ENCODE measurements around the gene HTR6.

HTR6 gene

DNA sequence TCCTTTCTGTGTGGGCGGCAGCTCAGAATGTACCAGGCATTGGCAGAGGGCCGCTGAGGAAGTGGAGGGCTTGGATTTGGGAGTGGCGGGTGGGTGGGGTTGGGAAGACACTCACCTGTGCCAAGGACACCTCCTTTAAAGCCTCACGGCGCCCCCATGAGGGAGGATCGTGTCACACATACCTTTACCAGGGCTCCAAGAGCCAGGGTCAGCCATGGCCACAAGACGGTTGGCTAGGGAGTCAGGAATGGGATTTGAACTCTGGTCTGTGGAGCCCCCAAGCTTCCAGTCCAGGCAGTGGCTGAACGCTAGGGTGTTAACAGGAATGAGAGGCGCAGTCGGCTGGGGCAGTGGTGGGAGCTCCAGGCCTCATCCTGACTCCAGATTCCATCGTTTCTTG, 16.0 kb upstream of the HTR6 start:
- H3K9ac ChIP-seq (ENCODE audit: low read length), result no peak overlapping the region
- H3K4me3 ChIP-seq (ENCODE audit: low read length), result no peak overlapping the region
- peaks cover 30% of the 10 kb centered on the region for H3K27me3 ChIP-seq (ENCODE audit: control insufficient read depth, insufficient read depth, low read length)
- H3K27ac ChIP-seq (ENCODE audit: low read length), result no peak overlapping the region
- H3K9me3 ChIP-seq (ENCODE audit: control insufficient read depth, low read depth, low read length), result no peaks in the 10 kb centered on the region
- H3K36me3 ChIP-seq (ENCODE audit: control insufficient read depth, low read depth, low read length), result no peaks in the 10 kb centered on the region
- no peaks in the 10 kb centered on the region for H3K4me1 ChIP-seq (ENCODE audit: control insufficient read depth, low read depth, low read length)

- H3K9me3 ChIP-seq (ENCODE audit: control insufficient read depth, low read depth, low read length), result no peaks in the 10 kb centered on the region
- H3K4me3 ChIP-seq (ENCODE audit: low read length), result no peak overlapping the region
- peaks cover 5% of the 10 kb centered on the region for H3K4me1 ChIP-seq (ENCODE audit: control insufficient read depth, low read depth, low read length)
- no peak overlapping the region for H3K27ac ChIP-seq (ENCODE audit: low read length)
- no peak overlapping the region for H3K9ac ChIP-seq (ENCODE audit: low read length)
- peaks cover 16% of the 10 kb centered on the region for H3K27me3 ChIP-seq (ENCODE audit: control insufficient read depth, insufficient read depth, low read length)
- no peaks in the 10 kb centered on the region for H3K36me3 ChIP-seq (ENCODE audit: control insufficient read depth, low read depth, low read length)
Observed at GRCh38 chr1:19650416-19651140, 14.1 kb upstream of the HTR6 start.

GRCh38 chr1:19651141-19651737, 13.4 kb upstream of the HTR6 start:
- Histone ChIP-seq H3K27ac (ENCODE audit: low read length) (no peak overlapping the region), H3K4me1 (ENCODE audit: control insufficient read depth, low read depth, low read length) (peaks cover 5% of the 10 kb centered on the region), H3K36me3 (ENCODE audit: control insufficient read depth, low read depth, low read length) (no peaks in the 10 kb centered on the region), H3K4me3 (ENCODE audit: low read length) (no peak overlapping the region), H3K9ac (ENCODE audit: low read length) (no peak overlapping the region), H3K9me3 (ENCODE audit: control insufficient read depth, low read depth, low read length) (no peaks in the 10 kb centered on the region), H3K27me3 (ENCODE audit: control insufficient read depth, insufficient read depth, low read length) (peaks cover 10% of the 10 kb centered on the region)

- Histone ChIP-seq H3K36me3 (ENCODE audit: control insufficient read depth, low read depth, low read length) (no peaks in the 10 kb centered on the region), H3K9me3 (ENCODE audit: control insufficient read depth, low read depth, low read length) (no peaks in the 10 kb centered on the region), H3K27me3 (ENCODE audit: control insufficient read depth, insufficient read depth, low read length) (no peaks in the 10 kb centered on the region), H3K4me1 (ENCODE audit: control insufficient read depth, low read depth, low read length) (peaks cover 5% of the 10 kb centered on the region), H3K4me3 (ENCODE audit: low read length) (no peak overlapping the region), H3K27ac (ENCODE audit: low read length) (no peak overlapping the region), H3K9ac (ENCODE audit: low read length) (no peak overlapping the region)
Observed at GRCh38 chr1:19654386-19654785, 10.3 kb upstream of the HTR6 start.

GRCh38 chr1:19654886-19655717, 9.6 kb upstream of the HTR6 start:
- H3K27me3 ChIP-seq (ENCODE audit: control insufficient read depth, insufficient read depth, low read length), result no peaks in the 10 kb centered on the region
- H3K36me3 ChIP-seq (ENCODE audit: control insufficient read depth, low read depth, low read length), result no peaks in the 10 kb centered on the region
- H3K9me3 ChIP-seq (ENCODE audit: control insufficient read depth, low read depth, low read length), result no peaks in the 10 kb centered on the region
- peaks cover 5% of the 10 kb centered on the region for H3K4me1 ChIP-seq (ENCODE audit: control insufficient read depth, low read depth, low read length)
- no peak overlapping the region for H3K4me3 ChIP-seq (ENCODE audit: low read length)
- no peak overlapping the region for H3K9ac ChIP-seq (ENCODE audit: low read length)
- H3K27ac ChIP-seq (ENCODE audit: low read length), result no peak overlapping the region

DNA sequence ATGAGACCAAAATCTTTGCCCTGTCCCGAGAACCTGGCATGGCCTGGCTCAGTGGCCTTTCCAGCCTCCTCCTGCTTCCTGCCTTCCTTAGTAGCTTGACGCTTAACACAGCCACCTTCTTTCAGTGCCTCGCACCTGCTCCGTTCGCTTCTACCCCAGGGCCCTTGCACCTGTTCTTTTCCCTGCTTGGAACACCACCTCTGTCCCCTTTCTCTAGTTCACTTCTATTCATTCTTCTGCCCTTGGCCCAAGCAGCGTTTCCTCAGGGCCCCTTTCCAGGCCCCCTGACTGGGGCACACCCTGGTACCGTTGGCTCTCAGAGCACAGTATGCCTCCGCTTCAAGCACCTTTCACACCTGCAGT, 9.0 kb upstream of the HTR6 start:
- no peaks in the 10 kb centered on the region for H3K27me3 ChIP-seq (ENCODE audit: control insufficient read depth, insufficient read depth, low read length)
- no peak overlapping the region for H3K9ac ChIP-seq (ENCODE audit: low read length)
- no peaks in the 10 kb centered on the region for H3K9me3 ChIP-seq (ENCODE audit: control insufficient read depth, low read depth, low read length)
- H3K4me3 ChIP-seq (ENCODE audit: low read length), result no peak overlapping the region
- no peak overlapping the region for H3K27ac ChIP-seq (ENCODE audit: low read length)
- H3K36me3 ChIP-seq (ENCODE audit: control insufficient read depth, low read depth, low read length), result no peaks in the 10 kb centered on the region
- H3K4me1 ChIP-seq (ENCODE audit: control insufficient read depth, low read depth, low read length), result peaks cover 5% of the 10 kb centered on the region

DNA sequence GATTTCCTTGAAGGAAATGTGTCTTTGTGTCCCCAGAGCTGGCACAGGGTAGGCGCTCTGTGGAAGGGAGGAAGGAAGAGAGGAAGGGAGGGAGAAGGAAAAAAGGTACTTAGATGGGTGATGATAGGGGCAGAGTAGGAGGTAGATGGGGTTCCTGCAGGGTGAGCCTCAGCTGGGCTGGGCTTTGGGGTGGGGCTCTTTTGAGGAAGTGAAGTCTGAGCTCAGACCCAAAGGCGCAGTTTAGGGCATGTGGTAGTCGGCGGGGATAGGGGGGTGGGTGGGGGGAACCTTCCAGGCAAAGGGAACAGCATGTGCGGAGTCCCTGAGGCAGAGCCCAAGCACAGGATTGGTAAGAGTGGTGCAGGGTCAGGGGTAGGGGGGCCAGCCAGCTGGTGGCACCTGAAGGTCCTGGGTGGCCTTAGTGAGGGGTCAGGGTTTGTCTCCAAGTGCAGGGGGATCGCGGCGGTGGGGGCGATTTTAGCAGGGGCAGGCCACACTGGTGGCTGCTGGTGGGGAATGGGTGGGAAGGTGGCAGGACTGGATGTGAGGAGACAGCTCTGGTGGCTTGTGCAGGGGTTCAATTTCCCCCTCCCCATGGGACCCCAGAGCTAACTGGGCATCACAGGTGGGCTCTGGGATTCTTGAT, 8.4 kb upstream of the HTR6 start:
- H3K9ac ChIP-seq (ENCODE audit: low read length), result no peak overlapping the region
- H3K27me3 ChIP-seq (ENCODE audit: control insufficient read depth, insufficient read depth, low read length), result no peaks in the 10 kb centered on the region
- H3K36me3 ChIP-seq (ENCODE audit: control insufficient read depth, low read depth, low read length), result no peaks in the 10 kb centered on the region
- H3K9me3 ChIP-seq (ENCODE audit: control insufficient read depth, low read depth, low read length), result no peaks in the 10 kb centered on the region
- H3K4me3 ChIP-seq (ENCODE audit: low read length), result no peak overlapping the region
- no peak overlapping the region for H3K27ac ChIP-seq (ENCODE audit: low read length)
- peaks cover 5% of the 10 kb centered on the region for H3K4me1 ChIP-seq (ENCODE audit: control insufficient read depth, low read depth, low read length)

DNA sequence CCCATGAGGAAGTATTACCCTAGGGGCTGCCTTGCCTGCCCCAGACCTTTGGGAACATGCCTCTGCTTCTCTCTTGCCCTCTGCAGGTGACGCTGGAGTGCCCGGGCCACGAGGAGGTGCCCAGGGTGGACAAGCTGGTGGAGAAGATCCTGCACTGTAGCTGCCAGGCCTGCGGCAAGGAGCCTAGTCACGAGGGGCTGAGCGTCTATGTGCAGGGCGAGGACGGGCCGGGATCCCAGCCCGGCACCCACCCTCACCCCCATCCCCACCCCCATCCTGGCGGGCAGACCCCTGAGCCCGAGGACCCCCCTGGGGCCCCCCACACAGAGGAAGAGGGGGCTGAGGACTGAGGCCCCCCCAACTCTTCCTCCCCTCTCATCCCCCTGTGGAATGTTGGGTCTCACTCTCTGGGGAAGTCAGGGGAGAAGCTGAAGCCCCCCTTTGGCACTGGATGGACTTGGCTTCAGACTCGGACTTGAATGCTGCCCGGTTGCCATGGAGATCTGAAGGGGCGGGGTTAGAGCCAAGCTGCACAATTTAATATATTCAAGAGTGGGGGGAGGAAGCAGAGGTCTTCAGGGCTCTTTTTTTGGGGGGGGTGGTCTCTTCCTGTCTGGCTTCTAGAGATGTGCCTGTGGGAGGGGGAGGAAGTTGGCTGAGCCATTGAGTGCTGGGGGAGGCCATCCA, 7.8 kb upstream of the HTR6 start:
- no peaks in the 10 kb centered on the region for H3K36me3 ChIP-seq (ENCODE audit: control insufficient read depth, low read depth, low read length)
- H3K27ac ChIP-seq (ENCODE audit: low read length), result no peak overlapping the region
- no peak overlapping the region for H3K4me3 ChIP-seq (ENCODE audit: low read length)
- H3K9ac ChIP-seq (ENCODE audit: low read length), result no peak overlapping the region
- peaks cover 5% of the 10 kb centered on the region for H3K4me1 ChIP-seq (ENCODE audit: control insufficient read depth, low read depth, low read length)
- H3K9me3 ChIP-seq (ENCODE audit: control insufficient read depth, low read depth, low read length), result no peaks in the 10 kb centered on the region
- no peaks in the 10 kb centered on the region for H3K27me3 ChIP-seq (ENCODE audit: control insufficient read depth, insufficient read depth, low read length)

DNA sequence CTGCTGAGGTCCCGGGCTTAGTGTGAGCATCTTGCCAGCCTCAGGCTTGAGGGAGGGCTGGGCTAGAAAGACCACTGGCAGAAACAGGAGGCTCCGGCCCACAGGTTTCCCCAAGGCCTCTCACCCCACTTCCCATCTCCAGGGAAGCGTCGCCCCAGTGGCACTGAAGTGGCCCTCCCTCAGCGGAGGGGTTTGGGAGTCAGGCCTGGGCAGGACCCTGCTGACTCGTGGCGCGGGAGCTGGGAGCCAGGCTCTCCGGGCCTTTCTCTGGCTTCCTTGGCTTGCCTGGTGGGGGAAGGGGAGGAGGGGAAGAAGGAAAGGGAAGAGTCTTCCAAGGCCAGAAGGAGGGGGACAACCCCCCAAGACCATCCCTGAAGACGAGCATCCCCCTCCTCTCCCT, 7.2 kb upstream of the HTR6 start:
- Histone ChIP-seq H3K4me3 (ENCODE audit: low read length) (no peak overlapping the region), H3K4me1 (ENCODE audit: control insufficient read depth, low read depth, low read length) (peaks cover 5% of the 10 kb centered on the region), H3K27ac (ENCODE audit: low read length) (no peak overlapping the region)

DNA sequence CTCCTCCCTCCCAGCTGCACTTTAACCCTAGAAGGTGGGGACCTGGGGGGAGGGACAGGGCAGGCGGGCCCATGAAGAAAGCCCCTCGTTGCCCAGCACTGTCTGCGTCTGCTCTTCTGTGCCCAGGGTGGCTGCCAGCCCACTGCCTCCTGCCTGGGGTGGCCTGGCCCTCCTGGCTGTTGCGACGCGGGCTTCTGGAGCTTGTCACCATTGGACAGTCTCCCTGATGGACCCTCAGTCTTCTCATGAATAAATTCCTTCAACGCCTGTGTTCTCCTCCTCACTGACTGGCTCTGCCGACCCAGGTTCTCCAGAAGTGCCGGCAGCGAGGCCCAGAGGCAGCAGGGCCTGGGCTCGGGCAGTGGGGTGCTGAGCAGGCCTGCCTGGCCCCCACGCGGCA, 6.5 kb upstream of the HTR6 start:
- H3K27ac ChIP-seq (ENCODE audit: low read length), result no peak overlapping the region
- H3K27me3 ChIP-seq (ENCODE audit: control insufficient read depth, insufficient read depth, low read length), result peaks cover 5% of the 10 kb centered on the region
- peaks cover 5% of the 10 kb centered on the region for H3K4me1 ChIP-seq (ENCODE audit: control insufficient read depth, low read depth, low read length)
- no peak overlapping the region for H3K4me3 ChIP-seq (ENCODE audit: low read length)
- H3K36me3 ChIP-seq (ENCODE audit: control insufficient read depth, low read depth, low read length), result no peaks in the 10 kb centered on the region
- H3K9ac ChIP-seq (ENCODE audit: low read length), result no peak overlapping the region
- H3K9me3 ChIP-seq (ENCODE audit: control insufficient read depth, low read depth, low read length), result no peaks in the 10 kb centered on the region

More for the DNA sequence above, 7.2 kb upstream of the HTR6 start:
- H3K27me3 ChIP-seq (ENCODE audit: control insufficient read depth, insufficient read depth, low read length), result no peaks in the 10 kb centered on the region
- no peaks in the 10 kb centered on the region for H3K36me3 ChIP-seq (ENCODE audit: control insufficient read depth, low read depth, low read length)
- no peak overlapping the region for H3K9ac ChIP-seq (ENCODE audit: low read length)
- no peaks in the 10 kb centered on the region for H3K9me3 ChIP-seq (ENCODE audit: control insufficient read depth, low read depth, low read length)

DNA sequence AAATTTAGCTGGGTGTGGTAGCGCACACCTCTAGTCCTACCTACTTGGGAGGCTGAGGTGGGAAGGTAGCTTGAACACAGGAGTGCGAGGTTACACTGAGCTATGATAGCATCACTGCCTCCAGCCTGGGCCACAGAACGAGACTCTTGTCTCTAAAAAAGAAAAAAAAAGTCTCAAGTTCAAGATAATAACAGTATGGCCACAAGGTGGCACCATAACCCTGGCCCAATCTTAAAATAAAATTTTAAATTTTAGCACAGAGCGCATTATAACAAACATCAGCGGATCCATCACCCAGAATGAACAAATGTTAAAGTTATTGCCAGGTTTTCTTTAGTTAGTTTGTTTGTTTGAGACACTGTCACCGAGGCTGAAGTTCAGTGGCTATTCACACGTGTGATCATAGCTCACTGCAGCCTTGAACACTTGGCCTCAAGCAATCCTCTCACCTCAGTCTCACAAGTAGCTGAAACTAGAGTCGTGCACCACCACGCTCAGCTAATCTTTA, 2.9 kb upstream of the HTR6 start:
- Histone ChIP-seq H3K4me1 (ENCODE audit: control insufficient read depth, low read depth, low read length) (no peaks in the 10 kb centered on the region), H3K9ac (ENCODE audit: low read length) (no peak overlapping the region), H3K9me3 (ENCODE audit: control insufficient read depth, low read depth, low read length) (no peaks in the 10 kb centered on the region), H3K36me3 (ENCODE audit: control insufficient read depth, low read depth, low read length) (no peaks in the 10 kb centered on the region), H3K27me3 (ENCODE audit: control insufficient read depth, insufficient read depth, low read length) (peaks cover 41% of the 10 kb centered on the region), H3K4me3 (ENCODE audit: low read length) (no peak overlapping the region), H3K27ac (ENCODE audit: low read length) (no peak overlapping the region)
